GM23248 (cell line): ENCODE measurements around the gene ZNF628. TPM values are rescaled to one million over a fixed set of nuclear protein-coding genes. Genes with fewer than 3 reads are reported as not detected.

ENCODE experiments used
- DNase-seq: peaks from one replicate; pipeline ENCODE4 v3.0.0-alpha.2; 2015
- H2AFZ ChIP-seq: fragments of 200-600 bp; sonication (generic); 2 replicates; pipeline ENCODE4 v1.6.1; 2016; ENCODE audit warnings: antibody characterized with exemption
- H3F3A ChIP-seq: fragments of 200-600 bp; sonication (generic); 2 replicates; pipeline ENCODE4 v1.6.1; 2016; ENCODE audit warnings: mild to moderate bottlenecking, antibody characterized with exemption, mixed run types; ENCODE audit not compliant: insufficient read depth
- H3K27ac ChIP-seq: fragments of 200-600 bp; sonication (generic); 2 replicates; pipeline ENCODE4 v1.5.1; 2016; ENCODE audit warnings: mild to moderate bottlenecking
- H3K27me3 ChIP-seq: fragments of 200-600 bp; sonication (generic); replicated peaks from 2 replicates; pipeline ENCODE4 v1.6.1; 2016; ENCODE audit warnings: mild to moderate bottlenecking; ENCODE audit not compliant: insufficient read depth
- H3K36me3 ChIP-seq: fragments of 200-600 bp; sonication (generic); 2 replicates; pipeline ENCODE4 v1.6.1; 2016; ENCODE audit warnings: low read depth, mild to moderate bottlenecking
- H3K4me1 ChIP-seq: fragments of 200-600 bp; sonication (generic); 2 replicates; pipeline ENCODE4 v1.6.1; 2016; ENCODE audit warnings: mild to moderate bottlenecking; ENCODE audit not compliant: insufficient read depth
- H3K4me2 ChIP-seq: fragments of 200-600 bp; sonication (generic); one replicate; pipeline ENCODE4 v1.6.1; 2016; ENCODE audit warnings: mild to moderate bottlenecking; ENCODE audit not compliant: unreplicated experiment
- H3K4me3 ChIP-seq: fragments of 200-600 bp; sonication (generic); 2 replicates; pipeline ENCODE4 v1.5.1; 2016; ENCODE audit warnings: mild to moderate bottlenecking
- H3K79me2 ChIP-seq: fragments of 200-600 bp; sonication (generic); 2 replicates; pipeline ENCODE4 v1.6.1; 2016; ENCODE audit warnings: mild to moderate bottlenecking; ENCODE audit not compliant: insufficient read depth
- H3K9ac ChIP-seq: fragments of 200-600 bp; sonication (generic); 2 replicates; pipeline ENCODE4 v1.6.1; 2016; ENCODE audit warnings: mild to moderate bottlenecking
- H3K9me2 ChIP-seq: fragments of 200-600 bp; sonication (generic); 2 replicates; pipeline ENCODE4 v1.6.1; 2016; ENCODE audit warnings: mixed run types, mild to moderate bottlenecking, moderate library complexity; ENCODE audit not compliant: insufficient read depth
- H3K9me3 ChIP-seq: fragments of 200-600 bp; sonication (generic); one replicate; pipeline ENCODE4 v1.6.1; 2017; ENCODE audit warnings: low read depth
- H4K20me1 ChIP-seq: fragments of 200-600 bp; sonication (generic); 2 replicates; pipeline ENCODE4 v1.6.0; 2016; ENCODE audit not compliant: insufficient read depth
- EZH2 ChIP-seq: fragments of 200-600 bp; sonication (generic); IDR thresholded peaks from 2 replicates; pipeline ENCODE4 v1.6.1; 2018; ENCODE audit warnings: antibody characterized with exemption, mild to moderate bottlenecking; ENCODE audit not compliant: insufficient read depth, poor library complexity, severe bottlenecking
- EZH2phosphoT487 ChIP-seq: fragments of 200-600 bp; sonication (generic); IDR thresholded peaks from 2 replicates; pipeline ENCODE4 v1.6.1; 2018; ENCODE audit warnings: antibody characterized with exemption, moderate library complexity, mild to moderate bottlenecking, low read depth; ENCODE audit not compliant: insufficient read depth
- WGBS, 2 experiments: methylation state at CpG; one replicate each; pipeline ENCODE4 v1.1.6; 2015 to 2017; ENCODE audit warnings: low lambda C conversion rate in 2 of 2, low coverage in 1 of 2; ENCODE audit errors: missing lambda C conversion rate in 2 of 2; 5-methylcytosine and 5-hydroxymethylcytosine counted together
- in situ Hi-C: fragments of 300-500 bp; cut with MboI; formaldehyde crosslinking; loops from 2 replicates; pipeline ENCODE4 v1.15.0; 2020
- polyA plus RNA-seq: library from polyadenylated mRNA; unstranded; fragments of >200 nt; fragmentation: Nextera tagmentation; extraction: Ambion mirVana; gene quantifications from 2 replicates; pipeline ENCODE4 v1.2.1, GENCODE V29; 2016
- total RNA-seq: library from RNA; depleted of rRNA; stranded (reverse); fragments of >200 nt; shearing (Covaris generic); gene quantifications from 2 replicates; pipeline ENCODE4 v1.2.3, GENCODE V29; 2014

ZNF628 gene
- total and polyA plus RNA-seq, 2 experiments from 2014 or later, result 1.1 to 1.7 TPM

DNA sequence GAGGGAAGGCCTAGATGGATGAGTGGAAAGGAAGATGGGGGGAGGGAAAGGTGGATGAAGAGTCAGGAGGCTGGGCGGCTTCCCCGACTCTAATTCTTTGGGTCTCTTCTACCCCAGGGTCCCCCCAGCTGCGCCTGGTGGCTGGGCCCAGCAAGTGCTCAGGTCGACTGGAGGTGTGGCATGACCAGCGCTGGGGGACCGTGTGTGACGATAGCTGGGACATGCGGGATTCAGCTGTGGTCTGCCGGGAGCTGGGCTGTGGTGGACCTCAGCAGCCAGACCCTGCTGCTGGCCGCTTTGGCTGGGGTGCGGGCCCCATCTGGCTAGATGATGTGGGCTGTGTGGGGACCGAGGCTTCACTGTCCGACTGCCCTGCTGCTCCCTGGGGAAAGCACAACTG is 21.3 kb downstream of the ZNF628 start:
- in situ Hi-C loops, result no loop called here
- DNase-seq, result no peak
- WGBS, 2 experiments, result 79 to 83% methylated on average over 12 to 13 of the region's 13 CpGs

GRCh38 chr19:55498246-55498840 is 21.9 kb downstream of the ZNF628 start:
- H3K4me2 ChIP-seq, result no peak overlapping the region
- no peaks in the 10 kb centered on the region for H3K9me2 ChIP-seq
- peaks cover 3% of the 10 kb centered on the region; the same call in 1 of the 2 replicates for H3K4me1 ChIP-seq
- no peak overlapping the region for H3K4me3 ChIP-seq
- H3K36me3 ChIP-seq, result no peaks in the 10 kb centered on the region
- no peaks in the 10 kb centered on the region for H3K79me2 ChIP-seq
- WGBS, 2 experiments, result 38 to 53% methylated on average over 2 of the region's 2 CpGs
- H2AFZ ChIP-seq, result no peak overlapping the region
- H3K9ac ChIP-seq, result no peak overlapping the region
- no peaks in the 10 kb centered on the region for H4K20me1 ChIP-seq
- in situ Hi-C loops, result no loop called here
- H3K27me3 ChIP-seq, result no peaks in the 10 kb centered on the region
- TF ChIP-seq EZH2, result no peak
- no peak for TF ChIP-seq EZH2phosphoT487
- H3K9me3 ChIP-seq, result no peaks in the 10 kb centered on the region
- no peak overlapping the region for H3K27ac ChIP-seq
- DNase-seq, result no peak
- H3F3A ChIP-seq, result 0 out of 2 replicates have a peak, but pooled peaks cover 6% of the 10 kb centered on the region

More for the DNA sequence above, 21.3 kb downstream of the ZNF628 start:
- Histone ChIP-seq H3K4me3 (no peak overlapping the region), H3K79me2 (no peaks in the 10 kb centered on the region), H3K9me3 (no peaks in the 10 kb centered on the region), H3K4me1 (peaks cover 9% of the 10 kb centered on the region; the same call in 1 of the 2 replicates), H3K4me2 (no peak overlapping the region), H3K36me3 (no peaks in the 10 kb centered on the region), H2AFZ (no peak overlapping the region), H3K9me2 (no peaks in the 10 kb centered on the region), H3F3A (0 out of 2 replicates have a peak, but pooled peaks cover 6% of the 10 kb centered on the region), H4K20me1 (no peaks in the 10 kb centered on the region), H3K9ac (no peak overlapping the region), H3K27me3 (no peaks in the 10 kb centered on the region), H3K27ac (no peak overlapping the region)
- TF ChIP-seq EZH2, result no peak
- no peak for TF ChIP-seq EZH2phosphoT487

DNA sequence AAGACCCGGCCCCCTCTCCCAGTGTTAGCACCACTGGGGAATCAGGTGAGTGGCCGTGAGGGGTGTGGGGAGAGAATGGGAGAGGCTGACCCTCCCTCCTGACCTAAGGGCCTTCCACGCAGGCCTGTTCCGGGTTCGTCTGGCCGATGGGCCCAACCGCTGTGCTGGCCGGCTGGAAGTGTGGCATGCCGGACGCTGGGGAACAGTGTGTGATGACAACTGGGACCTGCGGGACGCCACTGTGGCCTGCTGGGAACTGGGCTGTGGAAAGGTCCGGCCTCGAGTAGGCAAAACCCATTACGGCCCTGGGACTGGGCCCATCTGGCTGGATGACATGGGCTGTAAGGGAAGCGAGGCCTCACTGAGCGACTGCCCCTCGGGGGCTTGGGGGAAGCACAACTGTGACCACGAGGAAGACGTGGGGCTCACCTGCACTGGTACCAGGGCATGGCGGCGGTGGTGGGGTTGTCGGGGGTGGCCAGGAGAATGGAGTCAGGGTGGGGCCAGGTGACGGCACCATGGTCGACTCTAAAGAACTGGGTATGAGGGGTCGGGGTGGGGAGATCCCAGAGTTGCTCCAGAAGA is 24.0 kb downstream of the ZNF628 start:
- Histone ChIP-seq H3K9ac (no peak overlapping the region), H3K36me3 (no peaks in the 10 kb centered on the region), H3K79me2 (no peaks in the 10 kb centered on the region), H3K27ac (no peak overlapping the region), H2AFZ (no peak overlapping the region), H3K4me2 (no peak overlapping the region), H3K9me3 (no peaks in the 10 kb centered on the region), H4K20me1 (no peaks in the 10 kb centered on the region), H3K9me2 (no peaks in the 10 kb centered on the region), H3K27me3 (no peaks in the 10 kb centered on the region), H3K4me1 (no peaks in the 10 kb centered on the region), H3F3A (0 out of 2 replicates have a peak, but pooled peaks cover 6% of the 10 kb centered on the region), H3K4me3 (no peak overlapping the region)
- WGBS, 2 experiments, result 82 to 83% methylated on average over 23 to 26 of the region's 26 CpGs
- in situ Hi-C loops, result no loop called here
- no peak for DNase-seq
- TF ChIP-seq EZH2phosphoT487, result no peak
- TF ChIP-seq EZH2, result no peak

DNA sequence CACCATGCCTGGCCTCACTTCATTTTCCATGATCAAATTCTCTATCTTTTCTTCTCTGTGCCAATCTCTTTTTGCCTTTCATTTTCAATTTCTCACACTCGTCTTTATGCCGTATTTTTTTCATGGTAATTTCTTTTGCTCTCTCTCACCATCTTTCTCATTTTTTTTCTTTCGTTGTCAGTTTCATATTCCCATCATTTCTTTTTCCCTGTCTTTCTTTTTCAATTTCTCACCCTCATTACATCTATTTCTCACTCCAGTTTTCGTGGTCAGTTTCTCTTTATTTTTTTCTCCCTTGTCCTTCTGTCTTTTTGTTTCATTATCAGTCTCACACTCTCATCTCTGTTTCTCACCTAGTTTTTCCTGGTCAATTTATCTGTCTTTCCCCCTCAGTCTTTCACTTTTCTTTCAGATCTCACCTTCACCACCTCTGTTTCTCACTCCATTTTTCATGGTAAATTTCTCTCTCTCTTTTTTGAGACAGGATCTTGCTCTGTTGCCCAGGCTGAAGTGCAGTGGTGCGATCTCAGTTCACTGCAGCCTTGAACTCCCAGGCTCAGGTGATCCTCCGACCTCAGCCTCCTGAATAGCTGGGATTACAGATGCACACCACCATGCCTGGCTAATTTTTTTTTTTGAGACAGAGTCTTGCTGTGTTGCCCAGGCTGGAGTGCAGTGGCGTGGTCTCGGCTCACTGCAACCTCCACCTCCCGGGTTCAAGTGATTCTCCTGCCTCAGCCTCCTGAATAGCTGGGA is 26.0 kb downstream of the ZNF628 start:
- in situ Hi-C loops, result no loop called here
- no peak overlapping the region for H3K4me2 ChIP-seq
- no peaks in the 10 kb centered on the region for H3K4me1 ChIP-seq
- H3K27me3 ChIP-seq, result no peaks in the 10 kb centered on the region
- DNase-seq, result no peak
- no peak overlapping the region for H3K9ac ChIP-seq
- no peaks in the 10 kb centered on the region for H3K36me3 ChIP-seq
- TF ChIP-seq EZH2phosphoT487 (no peak), EZH2 (no peak)
- H3F3A ChIP-seq, result 0 out of 2 replicates have a peak, but pooled peaks cover 6% of the 10 kb centered on the region
- H3K9me3 ChIP-seq, result no peaks in the 10 kb centered on the region
- no peaks in the 10 kb centered on the region for H3K9me2 ChIP-seq
- no peak overlapping the region for H3K27ac ChIP-seq
- H3K79me2 ChIP-seq, result no peaks in the 10 kb centered on the region
- 89 to 92% methylated on average over 9 of the region's 9 CpGs for WGBS, 2 experiments
- H2AFZ ChIP-seq, result no peak overlapping the region
- H3K4me3 ChIP-seq, result no peak overlapping the region
- H4K20me1 ChIP-seq, result no peaks in the 10 kb centered on the region
